ENCODE data around the gene DLEC1.

DNA sequence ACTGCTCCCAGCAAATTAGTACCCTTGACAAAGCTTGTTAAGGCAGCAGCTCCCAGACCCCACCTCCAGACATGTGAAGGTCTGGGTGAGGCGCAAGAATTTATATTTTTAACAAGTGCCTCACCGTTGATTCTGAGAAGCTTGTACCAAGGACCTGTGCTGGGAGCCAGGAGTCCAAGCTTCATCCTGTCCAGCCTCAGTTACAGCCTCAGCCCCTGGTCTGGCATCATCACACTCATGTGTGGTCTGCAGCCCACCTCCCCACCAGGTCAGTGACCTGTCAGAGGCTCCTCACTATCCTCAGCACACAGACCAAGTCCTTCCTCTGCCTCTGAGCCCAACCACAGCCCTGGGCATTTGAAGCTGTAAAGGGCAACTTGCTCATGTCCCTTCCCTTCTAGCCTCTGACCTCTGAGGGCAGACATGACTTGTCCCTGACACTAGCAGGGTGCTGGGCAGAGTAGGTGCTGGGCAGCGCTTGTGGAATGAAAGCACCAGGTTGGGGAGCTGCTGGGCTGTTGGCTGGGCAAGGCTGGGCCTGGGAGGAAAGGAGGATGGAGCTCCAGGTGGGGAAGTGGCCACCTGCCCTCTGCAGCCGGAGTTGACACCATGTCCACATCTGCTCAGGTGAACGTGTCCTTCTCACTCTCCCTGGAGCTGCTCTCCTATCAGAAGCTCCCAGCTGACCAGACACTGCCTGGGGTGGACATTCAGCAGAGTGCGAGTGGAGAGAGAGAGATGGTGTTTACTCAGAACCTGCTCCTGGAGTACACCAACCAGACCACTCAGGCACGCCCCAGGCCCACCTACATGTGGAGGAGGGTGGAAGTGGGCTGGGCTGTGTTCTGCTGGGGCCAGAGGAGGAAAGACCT, 81.0 kb downstream of the DLEC1 start:
- TF ChIP-seq BHLHE40 (IDR thresholded peaks at IDR 0.05; ENCODE audit: low read depth, low read length) (no peak), RFX5 (IDR thresholded peaks at IDR 0.05; ENCODE audit: low read depth, low read length) (no peak), POLR2A (IDR thresholded peaks at IDR 0.05; ENCODE audit: low read depth, low read length) (no peak)
